GM23338 (cell line): ENCODE results near the gene ETV5. TPM values are rescaled to one million over a fixed set of nuclear protein-coding genes. Genes with fewer than 3 reads are reported as not detected.

Experiments used
- ATAC-seq: fragments of 200-7000 bp; cut with Tn5 transposase; 3 replicates; pipeline ENCODE4 v1.9.1; 2020
- DNase-seq: peaks from one replicate; pipeline ENCODE4 v3.0.0-alpha.2; 2015; ENCODE audit warnings: low spot score
- H2AFZ ChIP-seq: fragments of 200-600 bp; sonication (generic); 2 replicates; pipeline ENCODE4 v1.8.0; 2016; ENCODE audit warnings: antibody characterized with exemption, mild to moderate bottlenecking, moderate library complexity
- H3F3A ChIP-seq: fragments of 200-600 bp; sonication (generic); replicated peaks from 2 replicates; pipeline ENCODE4 v1.8.0; 2017; ENCODE audit warnings: antibody characterized with exemption, mixed run types, low read depth
- H3K27ac ChIP-seq: fragments of 200-600 bp; sonication (generic); 2 replicates; pipeline ENCODE4 v1.6.1; 2016; ENCODE audit warnings: low read depth
- H3K27me3 ChIP-seq: fragments of 200-600 bp; sonication (generic); 2 replicates; pipeline ENCODE4 v1.8.0; 2016; ENCODE audit warnings: mild to moderate bottlenecking, mixed run types, moderate library complexity; ENCODE audit not compliant: insufficient read depth
- H3K36me3 ChIP-seq: fragments of 200-600 bp; sonication (generic); 2 replicates; pipeline ENCODE4 v1.8.0; 2016; ENCODE audit warnings: mild to moderate bottlenecking; ENCODE audit not compliant: insufficient read depth
- H3K4me1 ChIP-seq: fragments of 200-600 bp; sonication (generic); 2 replicates; pipeline ENCODE4 v1.8.0; 2016; ENCODE audit warnings: mild to moderate bottlenecking, moderate library complexity; ENCODE audit not compliant: insufficient read depth
- H3K4me2 ChIP-seq: fragments of 200-600 bp; sonication (generic); 2 replicates; pipeline ENCODE4 v1.7.1; 2017; ENCODE audit warnings: mixed run types
- H3K4me3 ChIP-seq: fragments of 200-600 bp; sonication (generic); 2 replicates; pipeline ENCODE4 v1.6.1; 2016; ENCODE audit warnings: mixed run types
- H3K79me2 ChIP-seq: fragments of 200-600 bp; sonication (generic); replicated peaks from 2 replicates; pipeline ENCODE4 v1.8.0; 2017; ENCODE audit warnings: mild to moderate bottlenecking; ENCODE audit not compliant: insufficient read depth
- H3K9me2 ChIP-seq: fragments of 200-600 bp; sonication (generic); 2 replicates; pipeline ENCODE4 v1.8.0; 2017; ENCODE audit not compliant: insufficient read depth
- H4K20me1 ChIP-seq: fragments of 200-600 bp; sonication (generic); replicated peaks from 2 replicates; pipeline ENCODE4 v1.8.0; 2017; ENCODE audit warnings: mild to moderate bottlenecking; ENCODE audit not compliant: insufficient read depth
- H3K27ac Mint-ChIP-seq: 2 replicates; pipeline ENCODE4 v1.8.0; 2020; ENCODE audit warnings: inconsistent platforms, mild to moderate bottlenecking, moderate library complexity, mixed read lengths
- H3K27me3 Mint-ChIP-seq: 3 replicates; pipeline ENCODE4 v1.8.0; 2022; ENCODE audit warnings: low read depth, mild to moderate bottlenecking, moderate library complexity, mixed read lengths, inconsistent platforms; ENCODE audit not compliant: insufficient read depth, poor library complexity
- H3K36me3 Mint-ChIP-seq: 3 replicates; pipeline ENCODE4 v1.8.0; 2021; ENCODE audit warnings: low read depth, mild to moderate bottlenecking, inconsistent platforms, moderate library complexity, mixed read lengths
- H3K4me1 Mint-ChIP-seq: 3 replicates; pipeline ENCODE4 v1.8.0; 2020; ENCODE audit warnings: mild to moderate bottlenecking, inconsistent platforms, mixed read lengths
- H3K4me3 Mint-ChIP-seq: 3 replicates; pipeline ENCODE4 v1.8.0; 2021; ENCODE audit warnings: moderate library complexity, mild to moderate bottlenecking, inconsistent platforms, mixed read lengths
- H3K9me3 Mint-ChIP-seq: 3 replicates; pipeline ENCODE4 v1.8.0; 2020; ENCODE audit warnings: moderate library complexity, mild to moderate bottlenecking, inconsistent platforms, mixed read lengths
- CREB1 ChIP-seq: fragments of 250-450 bp; sonication (Bioruptor Pico); IDR thresholded peaks from 2 replicates; pipeline ENCODE4 v1.5.0; 2020; ENCODE audit warnings: low read depth, mild to moderate bottlenecking, moderate library complexity
- ETS1 ChIP-seq: IDR thresholded peaks from 2 replicates; pipeline ENCODE4 v1.6.1; 2016; ENCODE audit warnings: antibody characterized with exemption
- EZH2 ChIP-seq: fragments of 200-600 bp; sonication (generic); IDR thresholded peaks from one replicate; pipeline ENCODE4 v1.8.0; 2017; ENCODE audit warnings: antibody characterized with exemption, mild to moderate bottlenecking, low read depth; ENCODE audit not compliant: unreplicated experiment
- EZH2phosphoT487 ChIP-seq: fragments of 200-600 bp; sonication (generic); IDR thresholded peaks from one replicate; pipeline ENCODE4 v1.8.1; 2018; ENCODE audit warnings: antibody characterized with exemption; ENCODE audit not compliant: unreplicated experiment
- JUNB ChIP-seq: IDR thresholded peaks from one replicate; pipeline ENCODE4 v1.6.1; 2016; ENCODE audit warnings: antibody characterized with exemption; ENCODE audit not compliant: unreplicated experiment
- NANOG ChIP-seq: IDR thresholded peaks from 2 replicates; pipeline ENCODE4 v1.6.1; 2016; ENCODE audit warnings: antibody characterized with exemption, borderline replicate concordance
- POLR2AphosphoS5 ChIP-seq: IDR thresholded peaks from 2 replicates; pipeline ENCODE4 v1.6.1; 2016; ENCODE audit warnings: antibody characterized with exemption, low read depth
- REST ChIP-seq: IDR thresholded peaks from one replicate; pipeline ENCODE4 v1.6.1; 2018; ENCODE audit warnings: antibody characterized with exemption; ENCODE audit not compliant: unreplicated experiment
- ZNF114 ChIP-seq: fragments of 250-450 bp; sonication (Bioruptor Pico); IDR thresholded peaks from 2 replicates; pipeline ENCODE4 v1.5.0; 2020; ENCODE audit warnings: mild to moderate bottlenecking, moderate library complexity
- ZNF331 ChIP-seq: fragments of 250-450 bp; sonication (Bioruptor Pico); IDR thresholded peaks from 2 replicates; pipeline ENCODE4 v1.5.0; 2020; ENCODE audit warnings: low read depth, mild to moderate bottlenecking, moderate library complexity
- polyA plus RNA-seq: library from polyadenylated mRNA; unstranded; fragments of >200 nt; fragmentation: Nextera tagmentation; extraction: Ambion mirVana; gene quantifications from 2 replicates; pipeline ENCODE4 v1.2.1, GENCODE V29; 2016
- total RNA-seq: library from RNA; depleted of rRNA; stranded (reverse); fragments of >200 nt; shearing (Covaris generic); gene quantifications from 2 replicates; pipeline ENCODE4 v1.2.3, GENCODE V29; 2014
- TF ChIP-seq, protein P1 (sequence below): fragments of 250-450 bp; sonication (Bioruptor Pico); IDR thresholded peaks from 2 replicates; pipeline ENCODE4 v1.5.0; 2020; ENCODE audit warnings: mild to moderate bottlenecking, moderate library complexity

ETV5 gene
- total and polyA plus RNA-seq, 2 experiments from 2014 or later, result 33.5 to 57.1 TPM

DNA sequence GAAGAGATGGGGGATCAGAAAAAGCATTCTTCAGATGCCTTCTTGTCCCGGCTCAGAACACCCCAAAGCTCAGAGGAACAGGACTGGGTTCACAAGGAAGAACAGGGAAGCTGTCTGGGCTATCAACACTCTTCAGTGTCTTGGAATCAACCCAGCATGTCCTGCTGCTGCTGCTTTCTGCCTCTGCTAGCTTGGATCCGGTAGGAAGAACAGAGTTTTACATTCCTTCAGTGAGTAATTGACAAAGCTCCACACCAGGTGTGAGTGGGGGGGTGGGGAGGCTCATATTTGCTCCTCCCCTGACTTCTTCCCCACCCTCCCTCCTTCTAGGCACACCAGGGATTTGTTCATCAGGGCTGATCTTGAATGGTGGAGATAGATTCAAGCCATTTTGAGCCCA is 13.1 kb upstream of the ETV5 start:
- no peaks in the 10 kb centered on the region for H3K36me3 ChIP-seq
- H3K27me3 Mint-ChIP-seq, result peaks cover 14% of the 10 kb centered on the region
- peak overlapping the region; percentile 6; the same call in 1 of the 2 replicates for H3K4me3 ChIP-seq
- H3K27me3 ChIP-seq, result peaks cover 3% of the 10 kb centered on the region; the same call in 1 of the 2 replicates
- no peak overlapping the region for H2AFZ ChIP-seq
- H3K36me3 Mint-ChIP-seq, result no peaks in the 10 kb centered on the region
- no peak overlapping the region for H3K27ac ChIP-seq
- peak; percentile 78 for ATAC-seq
- DNase-seq, result peak; percentile 75
- H3F3A ChIP-seq, result no peaks in the 10 kb centered on the region
- no peaks in the 10 kb centered on the region for H4K20me1 ChIP-seq
- H3K9me2 ChIP-seq, result no peaks in the 10 kb centered on the region
- H3K4me3 Mint-ChIP-seq, result peak overlapping the region; percentile 60
- H3K27ac Mint-ChIP-seq, result peak overlapping the region; percentile 90
- peaks cover 54% of the 10 kb centered on the region for H3K4me1 Mint-ChIP-seq
- TF ChIP-seq CREB1 (CRISPR knock-in tag) (no peak), POLR2AphosphoS5 (0 out of 2 replicates have a peak, but pooled peaks have one; percentile 28), NANOG (no peak), ZNF331 (CRISPR knock-in tag) (no peak)
- H3K79me2 ChIP-seq, result no peaks in the 10 kb centered on the region
- no peaks in the 10 kb centered on the region for H3K9me3 Mint-ChIP-seq
- H3K4me2 ChIP-seq, result peak overlapping the region; percentile 41
- H3K4me1 ChIP-seq, result peaks cover 44% of the 10 kb centered on the region

DNA sequence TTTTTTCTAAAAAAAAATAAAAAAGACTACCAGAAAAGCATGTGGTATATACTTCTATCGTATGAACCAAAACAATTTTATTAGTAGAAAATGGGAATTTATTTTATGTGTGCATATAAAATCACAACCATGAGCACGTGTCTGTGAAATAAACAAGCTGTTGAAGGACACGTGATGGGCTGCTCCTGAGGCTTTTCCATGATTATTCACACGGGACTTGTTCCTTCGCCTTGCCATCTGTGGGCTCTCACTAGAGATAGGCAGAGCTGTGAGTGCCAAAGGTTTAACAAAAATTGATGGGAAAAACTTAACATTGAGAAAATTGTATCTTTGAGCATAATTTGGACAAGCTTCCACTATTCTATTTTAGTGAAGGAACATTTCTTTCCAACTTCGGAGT is 12.4 kb upstream of the ETV5 start:
- peak overlapping the region; percentile 90; the same call in 1 of the 2 replicates for H3K27ac Mint-ChIP-seq
- Histone ChIP-seq H3K27ac (peak overlapping the region; percentile 22; the same call in 1 of the 2 replicates), H3K36me3 (no peaks in the 10 kb centered on the region), H3K4me1 (peaks cover 44% of the 10 kb centered on the region), H4K20me1 (no peaks in the 10 kb centered on the region), H3F3A (no peaks in the 10 kb centered on the region), H3K27me3 (peaks cover 3% of the 10 kb centered on the region; the same call in 1 of the 2 replicates), H3K4me3 (no peak overlapping the region), H3K4me2 (peak overlapping the region; percentile 41), H2AFZ (no peak overlapping the region), H3K9me2 (no peaks in the 10 kb centered on the region), H3K79me2 (no peaks in the 10 kb centered on the region)
- H3K36me3 Mint-ChIP-seq, result no peaks in the 10 kb centered on the region
- DNase-seq (no peak), ATAC-seq (no peak)
- H3K4me3 Mint-ChIP-seq, result peak overlapping the region; percentile 60
- peaks cover 51% of the 10 kb centered on the region for H3K4me1 Mint-ChIP-seq
- peaks cover 9% of the 10 kb centered on the region for H3K27me3 Mint-ChIP-seq
- no peaks in the 10 kb centered on the region for H3K9me3 Mint-ChIP-seq
- TF ChIP-seq CREB1 (CRISPR knock-in tag), result no peak
- TF ChIP-seq, protein P1, sequence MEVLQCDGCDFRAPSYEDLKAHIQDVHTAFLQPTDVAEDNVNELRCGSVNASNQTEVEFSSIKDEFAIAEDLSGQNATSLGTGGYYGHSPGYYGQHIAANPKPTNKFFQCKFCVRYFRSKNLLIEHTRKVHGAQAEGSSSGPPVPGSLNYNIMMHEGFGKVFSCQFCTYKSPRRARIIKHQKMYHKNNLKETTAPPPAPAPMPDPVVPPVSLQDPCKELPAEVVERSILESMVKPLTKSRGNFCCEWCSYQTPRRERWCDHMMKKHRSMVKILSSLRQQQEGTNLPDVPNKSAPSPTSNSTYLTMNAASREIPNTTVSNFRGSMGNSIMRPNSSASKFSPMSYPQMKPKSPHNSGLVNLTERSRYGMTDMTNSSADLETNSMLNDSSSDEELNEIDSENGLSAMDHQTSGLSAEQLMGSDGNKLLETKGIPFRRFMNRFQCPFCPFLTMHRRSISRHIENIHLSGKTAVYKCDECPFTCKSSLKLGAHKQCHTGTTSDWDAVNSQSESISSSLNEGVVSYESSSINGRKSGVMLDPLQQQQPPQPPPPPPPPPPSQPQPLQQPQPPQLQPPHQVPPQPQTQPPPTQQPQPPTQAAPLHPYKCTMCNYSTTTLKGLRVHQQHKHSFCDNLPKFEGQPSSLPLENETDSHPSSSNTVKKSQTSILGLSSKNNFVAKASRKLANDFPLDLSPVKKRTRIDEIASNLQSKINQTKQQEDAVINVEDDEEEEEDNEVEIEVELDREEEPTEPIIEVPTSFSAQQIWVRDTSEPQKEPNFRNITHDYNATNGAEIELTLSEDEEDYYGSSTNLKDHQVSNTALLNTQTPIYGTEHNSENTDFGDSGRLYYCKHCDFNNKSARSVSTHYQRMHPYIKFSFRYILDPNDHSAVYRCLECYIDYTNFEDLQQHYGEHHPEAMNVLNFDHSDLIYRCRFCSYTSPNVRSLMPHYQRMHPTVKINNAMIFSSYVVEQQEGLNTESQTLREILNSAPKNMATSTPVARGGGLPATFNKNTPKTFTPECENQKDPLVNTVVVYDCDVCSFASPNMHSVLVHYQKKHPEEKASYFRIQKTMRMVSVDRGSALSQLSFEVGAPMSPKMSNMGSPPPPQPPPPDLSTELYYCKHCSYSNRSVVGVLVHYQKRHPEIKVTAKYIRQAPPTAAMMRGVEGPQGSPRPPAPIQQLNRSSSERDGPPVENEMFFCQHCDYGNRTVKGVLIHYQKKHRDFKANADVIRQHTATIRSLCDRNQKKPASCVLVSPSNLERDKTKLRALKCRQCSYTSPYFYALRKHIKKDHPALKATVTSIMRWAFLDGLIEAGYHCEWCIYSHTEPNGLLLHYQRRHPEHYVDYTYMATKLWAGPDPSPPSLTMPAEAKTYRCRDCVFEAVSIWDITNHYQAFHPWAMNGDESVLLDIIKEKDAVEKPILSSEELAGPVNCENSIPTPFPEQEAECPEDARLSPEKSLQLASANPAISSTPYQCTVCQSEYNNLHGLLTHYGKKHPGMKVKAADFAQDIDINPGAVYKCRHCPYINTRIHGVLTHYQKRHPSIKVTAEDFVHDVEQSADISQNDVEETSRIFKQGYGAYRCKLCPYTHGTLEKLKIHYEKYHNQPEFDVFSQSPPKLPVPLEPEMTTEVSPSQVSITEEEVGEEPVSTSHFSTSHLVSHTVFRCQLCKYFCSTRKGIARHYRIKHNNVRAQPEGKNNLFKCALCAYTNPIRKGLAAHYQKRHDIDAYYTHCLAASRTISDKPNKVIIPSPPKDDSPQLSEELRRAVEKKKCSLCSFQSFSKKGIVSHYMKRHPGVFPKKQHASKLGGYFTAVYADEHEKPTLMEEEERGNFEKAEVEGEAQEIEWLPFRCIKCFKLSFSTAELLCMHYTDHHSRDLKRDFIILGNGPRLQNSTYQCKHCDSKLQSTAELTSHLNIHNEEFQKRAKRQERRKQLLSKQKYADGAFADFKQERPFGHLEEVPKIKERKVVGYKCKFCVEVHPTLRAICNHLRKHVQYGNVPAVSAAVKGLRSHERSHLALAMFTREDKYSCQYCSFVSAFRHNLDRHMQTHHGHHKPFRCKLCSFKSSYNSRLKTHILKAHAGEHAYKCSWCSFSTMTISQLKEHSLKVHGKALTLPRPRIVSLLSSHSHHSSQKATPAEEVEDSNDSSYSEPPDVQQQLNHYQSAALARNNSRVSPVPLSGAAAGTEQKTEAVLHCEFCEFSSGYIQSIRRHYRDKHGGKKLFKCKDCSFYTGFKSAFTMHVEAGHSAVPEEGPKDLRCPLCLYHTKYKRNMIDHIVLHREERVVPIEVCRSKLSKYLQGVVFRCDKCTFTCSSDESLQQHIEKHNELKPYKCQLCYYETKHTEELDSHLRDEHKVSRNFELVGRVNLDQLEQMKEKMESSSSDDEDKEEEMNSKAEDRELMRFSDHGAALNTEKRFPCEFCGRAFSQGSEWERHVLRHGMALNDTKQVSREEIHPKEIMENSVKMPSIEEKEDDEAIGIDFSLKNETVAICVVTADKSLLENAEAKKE (CRISPR knock-in tag), result no peak
- TF ChIP-seq ZNF114 (CRISPR knock-in tag), result no peak
- TF ChIP-seq ETS1, result no peak
- no peak for TF ChIP-seq JUNB
- TF ChIP-seq NANOG, result no peak
- no peak for TF ChIP-seq REST
- TF ChIP-seq EZH2, result no peak
- TF ChIP-seq ZNF331 (CRISPR knock-in tag), result no peak
- TF ChIP-seq POLR2AphosphoS5, result no peak
- no peak for TF ChIP-seq EZH2phosphoT487
